Choroid plexus epithelial cell (primary cell): ENCODE results near the gene TCEANC.
A peak's percentile ranks its signal among the peaks of the same experiment; 100 is the strongest.

ENCODE experiments used
- DNase-seq: peaks from one replicate; pipeline ENCODE4 v3.0.0-alpha.2; 2010; ENCODE audit warnings: low read depth
- H3K4me3 ChIP-seq: 2 replicates; pipeline ENCODE4 v1.5.1; 2011; ENCODE audit warnings: low read depth, mild to moderate bottlenecking, control low read depth, low read length, moderate library complexity
- CTCF ChIP-seq: conservative IDR thresholded peaks from 2 replicates; pipeline ENCODE4 v1.5.1; 2011; ENCODE audit warnings: low read depth, mild to moderate bottlenecking, control low read depth, inconsistent platforms, low read length, moderate library complexity

The TCEANC gene

GRCh38 chrX:13690836-13691235 is 37.9 kb downstream of the TCEANC start:
- DNase-seq, result no peak
- TF ChIP-seq CTCF, result peak; percentile 39
- H3K4me3 ChIP-seq, result peak overlapping the region; percentile 77

- no peak overlapping the region for H3K4me3 ChIP-seq
- TF ChIP-seq CTCF, result no peak
- DNase-seq, result peak; percentile 20
Measured at GRCh38 chrX:13691841-13692371, 39.0 kb downstream of the TCEANC start.

GRCh38 chrX:13692771-13693231 is 39.9 kb downstream of the TCEANC start:
- no peak for DNase-seq
- TF ChIP-seq CTCF, result no peak
- H3K4me3 ChIP-seq, result no peak overlapping the region

- no peak for DNase-seq
- no peak overlapping the region for H3K4me3 ChIP-seq
- TF ChIP-seq CTCF, result no peak
Measured at GRCh38 chrX:13693341-13693961, 40.5 kb downstream of the TCEANC start.

GRCh38 chrX:13694359-13694758 is 41.4 kb downstream of the TCEANC start:
- DNase-seq, result peak; percentile 16
- no peak for TF ChIP-seq CTCF
- no peak overlapping the region for H3K4me3 ChIP-seq

- no peak for TF ChIP-seq CTCF
- H3K4me3 ChIP-seq, result no peak overlapping the region
Measured at GRCh38 chrX:13694983-13695382, 42.0 kb downstream of the TCEANC start.

GRCh38 chrX:13695601-13696115 is 42.7 kb downstream of the TCEANC start:
- H3K4me3 ChIP-seq, result no peak overlapping the region
- DNase-seq, result no peak
- no peak for TF ChIP-seq CTCF

More at GRCh38 chrX:13694983-13695382, 42.0 kb downstream of the TCEANC start:
- no peak for DNase-seq
